GM21723 (cell line): ENCODE results near the gene TLR9.

ENCODE experiments used
- ATAC-seq: cut with Tn5 transposase; IDR thresholded peaks from one replicate; pipeline ENCODE4 v1.9.1; 2021; ENCODE audit warnings: mild to moderate bottlenecking, moderate library complexity; ENCODE audit not compliant: unreplicated experiment

TLR9 gene

DNA sequence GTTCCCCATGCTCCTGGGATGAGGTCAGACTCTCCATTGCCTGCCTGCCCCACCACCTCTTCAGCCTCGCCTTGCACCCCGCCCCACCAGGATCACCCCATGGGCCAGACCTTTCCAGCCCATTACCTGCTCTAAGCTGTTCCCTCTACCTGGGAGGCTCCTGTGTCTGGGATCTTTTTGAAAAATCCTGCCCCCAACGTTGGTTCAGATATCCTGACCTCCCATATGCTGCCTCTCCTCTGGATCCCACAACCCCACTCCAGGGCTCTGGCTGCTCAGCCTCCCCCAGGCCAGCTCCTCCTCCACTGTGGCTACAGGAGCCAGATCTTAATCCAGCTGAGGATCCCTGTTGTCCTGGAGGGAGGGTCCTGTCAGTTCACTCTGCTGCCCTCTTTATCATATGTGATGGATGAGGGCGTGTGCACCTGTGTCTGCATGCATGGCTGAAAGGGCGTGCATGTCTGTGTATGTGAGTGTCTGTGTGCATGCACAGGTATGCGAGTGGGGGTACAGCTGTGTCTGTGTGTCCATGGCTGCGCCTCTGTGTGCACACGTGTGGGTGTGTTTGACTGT is 49.2 kb downstream of the TLR9 start:
- ATAC-seq: no peak

GRCh38 chr3:52175416-52176179 is 49.8 kb downstream of the TLR9 start:
- ATAC-seq: no peak

- no peak for ATAC-seq
Observed at GRCh38 chr3:52174896-52175295, 50.5 kb downstream of the TLR9 start.

- no peak for ATAC-seq
Observed at GRCh38 chr3:52173101-52173500, 52.3 kb downstream of the TLR9 start.

DNA sequence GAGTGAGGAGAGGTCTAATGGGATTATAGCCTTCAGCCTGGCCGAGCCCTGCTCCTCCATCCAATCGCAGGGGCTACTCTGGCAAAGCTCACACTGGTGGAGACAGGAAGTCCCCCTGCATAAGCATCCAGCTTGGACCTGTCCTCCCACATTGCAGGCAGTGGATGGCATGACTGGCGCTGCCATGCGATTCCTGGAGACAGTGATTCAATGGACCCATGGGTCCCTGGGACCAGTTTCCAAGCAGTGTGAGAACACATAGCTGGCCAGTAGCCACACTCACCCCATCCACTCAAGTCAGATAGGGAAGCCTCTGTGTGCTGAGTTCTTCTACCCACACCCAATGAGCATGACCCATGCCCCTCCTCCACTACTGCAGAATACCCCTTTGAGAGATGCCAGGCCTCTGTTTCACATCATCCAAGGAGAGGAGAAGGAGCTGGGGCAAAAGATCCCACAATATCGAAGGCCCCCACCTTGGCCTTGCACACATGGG is 53.1 kb downstream of the TLR9 start:
- ATAC-seq: no peak

DNA sequence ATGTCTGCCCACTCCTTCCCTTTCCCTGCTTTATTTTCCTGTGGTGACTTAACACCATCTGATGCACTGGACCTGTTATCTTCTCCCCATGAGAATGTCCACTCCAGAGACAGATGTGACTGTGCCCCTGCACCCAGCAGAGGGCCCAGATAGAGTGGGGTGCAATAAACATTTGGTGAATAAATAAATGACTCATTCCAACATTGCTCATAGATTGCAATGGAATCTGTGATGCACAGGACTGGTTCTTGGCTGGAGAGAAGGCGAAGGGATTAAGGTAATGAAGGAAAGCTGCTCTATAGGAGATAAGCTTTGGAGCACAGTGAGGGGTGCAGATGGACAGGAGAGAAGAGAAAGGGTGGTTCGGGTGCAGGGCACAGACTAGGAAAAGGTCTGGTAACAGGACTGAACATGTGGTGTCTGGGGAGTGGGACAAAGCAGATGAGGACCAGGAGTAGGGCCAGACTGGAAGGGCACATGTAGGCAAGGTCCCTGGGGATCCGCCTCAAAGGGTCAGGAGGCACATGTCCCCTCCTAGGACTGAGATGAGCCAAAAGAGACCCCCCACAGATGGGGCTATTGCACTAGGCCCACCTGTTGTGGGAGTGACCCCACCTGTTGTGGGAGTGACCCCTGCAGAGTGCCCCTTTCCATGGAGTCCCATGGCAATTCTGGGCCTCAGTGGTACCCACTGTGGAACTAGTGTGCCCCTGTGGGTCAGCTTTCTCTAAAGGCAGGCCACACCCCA is 53.8 kb downstream of the TLR9 start:
- ATAC-seq: no peak
